ENCODE data around the gene MEAF6.

DNA sequence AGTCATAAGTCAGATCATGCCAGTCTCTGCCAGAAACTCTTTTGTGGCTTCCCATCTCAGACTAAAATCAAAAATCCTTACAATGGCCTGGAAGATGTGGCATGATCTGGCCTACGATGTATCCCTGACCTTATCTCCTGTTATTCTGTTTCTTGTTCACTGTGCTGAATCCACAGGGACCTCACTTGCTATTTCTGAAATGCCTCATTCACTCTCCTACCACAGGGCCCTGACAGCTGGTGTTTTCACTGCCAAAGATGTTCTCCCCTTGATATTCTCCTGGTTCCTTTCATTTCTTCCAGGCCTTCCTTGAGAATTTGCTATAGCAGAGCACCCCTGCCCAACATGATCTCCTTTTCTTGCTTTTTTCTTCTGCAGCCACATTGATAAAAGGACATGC, 43.8 kb upstream of the MEAF6 start:
- no peak for TF ChIP-seq EZH2 (IDR thresholded peaks at IDR 0.05; ENCODE audit: insufficient read depth, poor library complexity, severe bottlenecking)
- no peak for TF ChIP-seq EZH2phosphoT487 (IDR thresholded peaks at IDR 0.05; ENCODE audit: insufficient read depth, low read depth)
